SK-N-SH (cell line): Measurements from ENCODE around the gene MEA1. TPM values are rescaled to one million over a fixed set of nuclear protein-coding genes. Genes with fewer than 3 reads are reported as not detected.

Experiments
- CTCF ChIA-PET: fragments of 300-600, 350-600 bp; formaldehyde crosslinking; extraction: SDS; loops from one replicate; lab custom pipeline; 2021; lab: Yijun Ruan, JAX
- POLR2A ChIA-PET: fragments of 350-600 bp; sonication (Branson Sonifier 250); formaldehyde crosslinking; extraction: SDS; loops from one replicate; lab custom pipeline; 2020; ENCODE audit warnings: antibody characterized with exemption, inconsistent platforms; lab: Yijun Ruan, JAX
- DNase-seq: peaks from one replicate; pipeline ENCODE4 v3.0.0; 2012
- H2AFZ ChIP-seq: fragments of 200-600 bp; sonication (generic); 2 replicates; pipeline ENCODE4 v1.8.1; 2016; ENCODE audit warnings: antibody characterized with exemption, mild to moderate bottlenecking, low read depth
- H3F3A ChIP-seq: fragments of 200-600 bp; sonication (generic); replicated peaks from 2 replicates; pipeline ENCODE3; 2016; ENCODE audit warnings: antibody characterized with exemption, mild to moderate bottlenecking; ENCODE audit not compliant: insufficient read depth
- H3K27ac ChIP-seq, 2 experiments: fragments of 200-500 bp in 1 of 2; fragments of 200-600 bp in 1 of 2; sonication (Bioruptor generic) in 1 of 2; sonication (generic), shearing (Covaris generic) in 1 of 2; 2 replicates each; pipeline versions ENCODE4 v1.5.1 to v1.6.1; 2014 to 2016; ENCODE audit warnings: low read depth in 2 of 2, inconsistent platforms in 1 of 2, low read length in 1 of 2, mild to moderate bottlenecking in 1 of 2, mixed read lengths in 1 of 2
- H3K27me3 ChIP-seq: fragments of 200-600 bp; sonication (generic), shearing (Covaris generic); 2 replicates; pipeline ENCODE4 v1.6.1; 2016; ENCODE audit warnings: mixed run types; ENCODE audit not compliant: insufficient read depth
- H3K36me3 ChIP-seq, 2 experiments: fragments of 200-500 bp in 1 of 2; fragments of 200-600 bp in 1 of 2; sonication (Bioruptor generic) in 1 of 2; sonication (generic) in 1 of 2; replicated peaks in 1 of 2; 2 replicates each; pipeline versions ENCODE3 to v1.5.1; 2014 to 2016; ENCODE audit warnings: low read length in 1 of 2, mild to moderate bottlenecking in 1 of 2; ENCODE audit not compliant: insufficient read depth in 2 of 2, control insufficient read depth in 1 of 2
- H3K4me1 ChIP-seq, 2 experiments: fragments of 200-500 bp in 1 of 2; fragments of 200-600 bp in 1 of 2; sonication (Bioruptor generic) in 1 of 2; sonication (generic), shearing (Covaris generic) in 1 of 2; 2 replicates each; pipeline versions ENCODE4 v1.5.1 to v1.6.1; 2014 to 2016; ENCODE audit warnings: low read depth in 1 of 2, low read length in 1 of 2, mixed run types in 1 of 2; ENCODE audit not compliant: insufficient read depth in 2 of 2, control insufficient read depth in 1 of 2
- H3K4me2 ChIP-seq: fragments of 200-600 bp; sonication (generic), shearing (Covaris generic); 2 replicates; pipeline ENCODE4 v1.6.1; 2017; ENCODE audit warnings: mixed run types
- H3K4me3 ChIP-seq, 2 experiments: fragments of 200-500 bp in 1 of 2; fragments of 200-600 bp in 1 of 2; sonication (Bioruptor generic) in 1 of 2; sonication (generic), shearing (Covaris generic) in 1 of 2; 2 replicates each; pipeline versions ENCODE4 v1.5.1 to v1.8.1; 2014 to 2016; ENCODE audit warnings: low read depth in 2 of 2, inconsistent platforms in 1 of 2, low read length in 1 of 2, mild to moderate bottlenecking in 1 of 2, mixed read lengths in 1 of 2, moderate library complexity in 1 of 2
- H3K79me2 ChIP-seq: fragments of 200-600 bp; sonication (generic); 2 replicates; pipeline ENCODE4 v1.8.1; 2017; ENCODE audit warnings: mild to moderate bottlenecking; ENCODE audit not compliant: insufficient read depth
- H3K9ac ChIP-seq: fragments of 200-600 bp; sonication (generic); 2 replicates; pipeline ENCODE4 v1.6.1; 2017; ENCODE audit warnings: mixed run types
- H3K9me2 ChIP-seq: fragments of 200-600 bp; sonication (generic); 2 replicates; pipeline ENCODE4 v1.6.1; 2017; ENCODE audit warnings: mixed run types
- H3K9me3 ChIP-seq: fragments of 200-600 bp; sonication (generic); 2 replicates; pipeline ENCODE4 v1.6.1; 2017; ENCODE audit warnings: mixed run types, mild to moderate bottlenecking, moderate library complexity
- H4K20me1 ChIP-seq: fragments of 200-600 bp; sonication (generic); 2 replicates; pipeline ENCODE4 v1.6.1; 2017; ENCODE audit warnings: mild to moderate bottlenecking, mixed run types; ENCODE audit not compliant: insufficient read depth
- CHD2 ChIP-seq: fragments of 150-350 bp; IDR thresholded peaks from 2 replicates; pipeline ENCODE4 v1.6.1; 2018; ENCODE audit warnings: low read length; ENCODE audit not compliant: partially characterized antibody
- ELF1 ChIP-seq: IDR thresholded peaks from 2 replicates; pipeline ENCODE4 v1.4.0; 2012
- EZH2phosphoT487 ChIP-seq: fragments of 200-600 bp; sonication (generic); IDR thresholded peaks from 2 replicates; pipeline ENCODE4 v1.6.1; 2017; ENCODE audit warnings: low read depth, mixed run types, mild to moderate bottlenecking, antibody characterized with exemption, moderate library complexity, borderline replicate concordance
- FOSL2 ChIP-seq: IDR thresholded peaks from 2 replicates; pipeline ENCODE4 v1.4.0; 2012; ENCODE audit warnings: low read depth, mild to moderate bottlenecking, moderate library complexity, borderline replicate concordance
- FOXJ3 ChIP-seq: sonication (generic); formaldehyde crosslinking; IDR thresholded peaks from 2 replicates; pipeline ENCODE4 v1.5.1; 2020; ENCODE audit warnings: mild to moderate bottlenecking, missing genetic modification reagents
- FOXM1 ChIP-seq: IDR thresholded peaks from 2 replicates; pipeline ENCODE4 v1.4.0; 2012; ENCODE audit warnings: low read depth, mild to moderate bottlenecking
- GABPA ChIP-seq: IDR thresholded peaks from 2 replicates; pipeline ENCODE4 v1.4.0; 2012; ENCODE audit warnings: low read depth, mild to moderate bottlenecking
- GATA2 ChIP-seq: sonication (generic); formaldehyde crosslinking; IDR thresholded peaks from 2 replicates; pipeline ENCODE4 v1.5.0; 2020; ENCODE audit warnings: mild to moderate bottlenecking, missing genetic modification reagents
- JUND ChIP-seq: IDR thresholded peaks from 2 replicates; pipeline ENCODE4 v1.4.0; 2012
- MAX ChIP-seq: IDR thresholded peaks from 2 replicates; pipeline ENCODE4 v1.4.0; 2012; ENCODE audit warnings: low read depth
- MXI1 ChIP-seq: IDR thresholded peaks from 2 replicates; pipeline ENCODE4 v1.6.1; 2012; ENCODE audit warnings: mild to moderate bottlenecking, low read depth, low read length, improper control_type of control experiment
- NRF1 ChIP-seq: IDR thresholded peaks from 2 replicates; pipeline ENCODE4 v1.6.1; 2012; ENCODE audit warnings: low read depth, mild to moderate bottlenecking, low read length
- POLR2AphosphoS5 ChIP-seq: IDR thresholded peaks from 2 replicates; pipeline ENCODE4 v1.6.1; 2012; ENCODE audit warnings: low read depth, low read length
- RCOR1 ChIP-seq: fragments of 150-350 bp; IDR thresholded peaks from 2 replicates; pipeline ENCODE4 v1.6.1; 2017; ENCODE audit warnings: antibody characterized with exemption, low read length
- RFX5 ChIP-seq: IDR thresholded peaks from 2 replicates; pipeline ENCODE4 v1.6.1; 2012; ENCODE audit warnings: mild to moderate bottlenecking, improper control_type of control experiment, low read length
- TAF1 ChIP-seq: IDR thresholded peaks from 2 replicates; pipeline ENCODE4 v1.6.1; 2012; ENCODE audit warnings: low read depth, mild to moderate bottlenecking, low read length, moderate library complexity, borderline replicate concordance
- TCF12 ChIP-seq: IDR thresholded peaks from 2 replicates; pipeline ENCODE4 v1.4.0; 2012
- USF1 ChIP-seq: IDR thresholded peaks from 2 replicates; pipeline ENCODE4 v1.4.0; 2012; ENCODE audit warnings: low read depth, borderline replicate concordance
- USF2 ChIP-seq: fragments of 150-350 bp; IDR thresholded peaks from 2 replicates; pipeline ENCODE4 v1.6.1; 2017; ENCODE audit warnings: antibody characterized with exemption, low read length, low read depth, borderline replicate concordance
- ZBTB33 ChIP-seq: IDR thresholded peaks from 2 replicates; pipeline ENCODE4 v1.4.0; 2012; ENCODE audit warnings: low read depth, borderline replicate concordance
- WGBS: methylation state at CpG from one replicate; pipeline ENCODE4 v1.1.6; 2017; ENCODE audit warnings: low lambda C conversion rate; 5-methylcytosine and 5-hydroxymethylcytosine counted together
- polyA plus RNA-seq, 3 experiments: library from polyadenylated mRNA; depleted of rRNA; stranded (reverse); fragments of >200 nt; gene quantifications; 2 replicates each; pipeline ENCODE4 v1.2.3, GENCODE V29; 2012

The MEA1 gene
- polyA plus RNA-seq, 1 of the 3 experiments (the other 2 are of a cell fraction) = 171 TPM

GRCh38 chr6:43054206-43054943, 40.6 kb upstream of the MEA1 start:
- CTCF ChIA-PET = interaction anchor here (0.9 to 1.7 kb wide), 8 partner anchors 9 to 153 kb away, joined by 3 to 8 read pairs (median 4); no protein-coding TSS in a partner anchor
- H3K4me1 ChIP-seq = peaks cover 11 to 33% of the 10 kb centered on the region in 2 experiments
- peak overlapping the region; percentile 78 to 95 for H3K4me3 ChIP-seq
- no peaks in the 10 kb centered on the region for H4K20me1 ChIP-seq
- peak overlapping the region; percentile 87 to 88 for H3K27ac ChIP-seq
- 0 out of 2 replicates have a peak overlapping the region, but pooled peaks have one; percentile 1 for H2AFZ ChIP-seq
- peak overlapping the region; percentile 98; the same call in 1 of the 2 replicates for H3K9ac ChIP-seq
- DNase-seq = peak; percentile 50
- H3K27me3 ChIP-seq = no peaks in the 10 kb centered on the region
- peaks cover 11% of the 10 kb centered on the region for H3F3A ChIP-seq
- peaks cover 7 to 31% of the 10 kb centered on the region in 2 experiments for H3K36me3 ChIP-seq
- TF ChIP-seq NRF1 = no peak
- TF ChIP-seq RFX5 = no peak
- no peak for TF ChIP-seq FOXJ3 (CRISPR knock-in tag)
- no peaks in the 10 kb centered on the region for H3K9me2 ChIP-seq
- POLR2A ChIA-PET = interaction anchor here (0.6 to 2.5 kb wide), 19 partner anchors 10 to 522 kb away, joined by 3 to 8 read pairs (median 4); partner anchors contain the start of genes CNPY3, KLHDC3, MEA1 and PPP2R5D
- peak overlapping the region; percentile 99 for H3K4me2 ChIP-seq
- 70% methylated on average over 17 of the region's 17 CpGs for WGBS
- peaks cover 67% of the 10 kb centered on the region for H3K79me2 ChIP-seq
- H3K9me3 ChIP-seq = no peaks in the 10 kb centered on the region

GRCh38 chr6:43053545-43054205, 39.9 kb upstream of the MEA1 start, which contains the start of gene CUL7:
Gene CUL7 (minus strand): TSS chr6:43053851. CDS start chr6:43052788, 1,063 bp downstream.
- H2AFZ ChIP-seq = 0 out of 2 replicates have a peak within 1 kb of the TSS, but pooled peaks have one; percentile 1
- peak within 1 kb of the TSS; percentile 87 to 88 for H3K27ac ChIP-seq
- peak within 1 kb of the TSS; percentile 78 to 95 for H3K4me3 ChIP-seq
- ChIA-PET CTCF (interaction anchor here (0.9 to 1.7 kb wide), 6 partner anchors 9 to 90 kb away, joined by 3 to 8 read pairs (median 4); no protein-coding TSS in a partner anchor), POLR2A (interaction anchor here (0.6 to 2.5 kb wide), 18 partner anchors 11 to 521 kb away, joined by 3 to 8 read pairs (median 4); partner anchors contain the start of genes CNPY3, KLHDC3, MEA1 and PPP2R5D)
- H3F3A ChIP-seq = peaks cover 11% of the 10 kb centered on the region
- H3K27me3 ChIP-seq = no peaks in the 10 kb centered on the region
- no peaks in the 10 kb centered on the region for H3K9me3 ChIP-seq
- H3K9me2 ChIP-seq = no peaks in the 10 kb centered on the region
- peaks cover 11 to 37% of the 10 kb centered on the region in 2 experiments for H3K36me3 ChIP-seq
- peak; percentile 98 for DNase-seq
- H3K4me1 ChIP-seq = peaks cover 11 to 32% of the 10 kb centered on the region in 2 experiments
- H3K4me2 ChIP-seq = peak within 1 kb of the TSS; percentile 99
- H4K20me1 ChIP-seq = no peaks in the 10 kb centered on the region
- H3K79me2 ChIP-seq = peaks cover 62% of the 10 kb centered on the region
- WGBS = 2% methylated on average over 24 of the region's 45 CpGs
- H3K9ac ChIP-seq = peak within 1 kb of the TSS; percentile 98
- peak; percentile 75 for TF ChIP-seq CHD2
- TF ChIP-seq FOXM1 = no peak
- TF ChIP-seq POLR2AphosphoS5 = peak; percentile 93
- TF ChIP-seq TCF12 = no peak
- TF ChIP-seq TAF1 = peak; percentile 81
- peak; percentile 87 for TF ChIP-seq GABPA
- no peak for TF ChIP-seq NRF1
- TF ChIP-seq ELF1 = peak; percentile 75
- peak; percentile 60; the same call in 1 of the 2 replicates for TF ChIP-seq USF1
- TF ChIP-seq EZH2phosphoT487 = no peak
- no peak for TF ChIP-seq JUND
- TF ChIP-seq ZBTB33 = no peak
- peak; percentile 87 for TF ChIP-seq MAX
- 0 out of 2 replicates have a peak, but pooled peaks have one; percentile 8 for TF ChIP-seq USF2
- no peak for TF ChIP-seq FOSL2
- 0 out of 2 replicates have a peak, but pooled peaks have one; percentile 11 for TF ChIP-seq RCOR1
- TF ChIP-seq GATA2 = no peak
- TF ChIP-seq MXI1 = peak; percentile 83; the same call in 1 of the 2 replicates
